Cortex of kidney (tissue), 1 donor: ENCODE measurements around the gene THBS3.
"Not testable (repeated sequence)": the region's sequence is repeated elsewhere in the genome, so short reads cannot be mapped to it uniquely, and the experiment has no call there.

Source experiments
- DNase-seq: peaks from one replicate; lab custom pipeline; 2025; lab: John Stamatoyannopoulos, UW

Gene THBS3

DNA sequence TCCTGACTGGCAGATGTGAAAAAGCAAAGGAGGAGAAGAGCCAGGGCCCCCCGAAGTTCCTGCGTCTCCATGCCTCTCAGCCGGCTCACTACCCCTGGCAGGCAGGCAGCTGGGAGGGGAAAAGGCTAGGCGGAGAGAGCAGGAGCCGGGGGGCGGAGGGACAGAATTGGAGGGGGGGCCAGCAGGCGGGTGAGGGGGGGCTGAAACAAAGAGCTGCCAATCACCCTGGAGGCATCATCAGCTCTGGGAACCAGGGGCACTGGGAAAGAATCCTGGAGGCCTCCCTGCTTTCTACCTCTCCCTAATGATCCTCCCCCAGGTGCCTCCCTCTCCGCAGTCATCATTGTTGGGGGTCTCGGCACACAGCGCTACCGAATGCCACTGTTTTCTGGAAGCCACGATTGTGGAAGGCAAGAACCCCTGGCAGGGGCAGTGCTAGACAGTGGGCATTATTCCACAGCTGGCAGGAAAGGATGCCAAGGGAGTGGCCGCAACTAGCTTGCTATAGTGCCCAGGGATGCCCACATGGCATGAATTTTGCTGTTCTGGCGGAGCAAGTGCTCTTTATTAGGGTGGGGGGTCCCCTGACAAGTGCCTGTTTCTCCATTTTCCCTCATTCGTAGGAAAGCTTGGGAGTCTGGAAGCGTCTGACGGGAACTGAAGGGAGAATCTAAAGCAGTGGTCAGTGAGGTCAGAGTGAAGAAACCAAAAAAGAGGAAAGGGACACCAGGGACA, at the start of gene THBS3:
Gene THBS3 (minus strand): TSS at position 92 of the 735 bp plus-strand sequence. CDS start 21 bp downstream, at position 71.
- DNase-seq, result no peak

DNA sequence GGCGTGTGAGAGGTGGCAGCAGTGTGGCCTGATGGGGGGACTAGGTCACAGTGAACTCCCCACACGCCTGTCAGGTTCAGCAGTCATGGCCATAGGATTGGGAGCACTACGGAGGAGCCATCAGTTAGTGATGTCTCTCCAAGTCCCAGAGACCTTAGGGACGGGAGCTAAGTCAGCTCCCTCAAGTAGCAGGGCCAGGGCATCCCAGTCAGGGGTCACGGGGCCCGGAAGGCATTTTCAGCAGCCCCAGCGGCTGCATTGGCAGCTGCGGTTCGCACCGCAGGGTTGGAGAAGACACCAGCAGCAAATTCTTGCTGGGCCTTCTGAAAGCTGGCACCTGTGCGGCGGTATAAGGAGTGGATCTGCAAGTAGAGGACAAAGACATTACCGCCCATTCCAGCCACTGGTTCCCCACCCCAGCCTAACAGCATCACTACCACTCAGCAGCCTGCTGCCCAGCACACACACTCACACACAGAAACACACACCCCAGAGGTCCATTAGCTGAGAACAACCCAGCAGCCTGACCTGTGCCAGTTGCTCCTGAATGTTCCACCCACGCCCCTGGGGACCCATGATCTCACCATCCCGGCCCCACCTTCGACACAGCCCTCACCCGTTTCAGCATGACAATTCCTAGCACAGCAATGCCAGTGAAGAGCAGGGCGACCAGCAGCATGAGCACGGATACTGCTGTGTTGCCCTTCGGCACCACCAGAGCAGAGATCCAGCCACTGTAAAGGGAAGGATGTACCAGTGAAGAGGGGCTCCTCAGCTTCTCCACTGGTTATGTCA, 48.6 kb upstream of the THBS3 start:
- DNase-seq, result no peak

DNA sequence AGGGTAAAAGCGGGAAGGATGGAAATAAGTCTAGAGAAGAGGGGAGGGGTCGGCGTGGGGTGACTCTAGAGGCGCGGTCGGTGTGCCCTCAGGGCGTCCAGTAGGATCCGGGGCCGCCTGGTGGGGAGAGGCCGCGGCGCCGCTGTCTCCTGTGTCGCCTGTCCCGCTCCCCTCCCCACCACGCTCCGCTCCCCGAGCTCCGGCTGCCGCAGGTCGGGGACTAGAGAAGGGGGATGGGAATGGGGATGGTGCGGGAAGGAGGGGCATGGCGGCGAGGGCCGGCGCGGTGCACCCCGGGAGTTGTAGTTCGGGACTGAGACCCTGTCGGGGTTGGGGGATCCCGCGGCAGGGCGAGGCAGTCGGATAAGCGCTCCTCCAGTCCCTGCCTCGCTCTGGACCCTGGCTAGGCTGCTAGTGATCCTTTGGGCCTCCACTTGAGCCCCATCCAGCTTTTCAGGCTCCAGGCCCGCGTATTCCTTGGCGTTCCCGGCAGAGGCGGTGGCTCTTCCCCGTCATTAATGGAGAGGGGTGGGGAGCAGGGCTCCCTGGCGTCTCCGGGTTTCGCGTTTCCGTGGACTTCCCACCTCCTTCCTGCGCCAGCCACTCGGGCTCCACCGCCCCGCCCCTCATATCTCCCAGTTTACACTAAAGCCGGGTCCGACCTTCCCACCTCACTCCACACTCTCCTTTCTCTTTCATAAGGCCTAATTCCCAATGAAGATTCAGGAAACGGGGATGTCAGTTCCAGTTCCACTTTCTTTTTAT, 47.7 kb upstream of the THBS3 start, which contains the start of gene ENTREP3:
Gene ENTREP3 (minus strand): TSS at position 241 of the 765 bp plus-strand sequence. CDS start 606 bp downstream, outside the sequence.
- no peak for DNase-seq

DNA sequence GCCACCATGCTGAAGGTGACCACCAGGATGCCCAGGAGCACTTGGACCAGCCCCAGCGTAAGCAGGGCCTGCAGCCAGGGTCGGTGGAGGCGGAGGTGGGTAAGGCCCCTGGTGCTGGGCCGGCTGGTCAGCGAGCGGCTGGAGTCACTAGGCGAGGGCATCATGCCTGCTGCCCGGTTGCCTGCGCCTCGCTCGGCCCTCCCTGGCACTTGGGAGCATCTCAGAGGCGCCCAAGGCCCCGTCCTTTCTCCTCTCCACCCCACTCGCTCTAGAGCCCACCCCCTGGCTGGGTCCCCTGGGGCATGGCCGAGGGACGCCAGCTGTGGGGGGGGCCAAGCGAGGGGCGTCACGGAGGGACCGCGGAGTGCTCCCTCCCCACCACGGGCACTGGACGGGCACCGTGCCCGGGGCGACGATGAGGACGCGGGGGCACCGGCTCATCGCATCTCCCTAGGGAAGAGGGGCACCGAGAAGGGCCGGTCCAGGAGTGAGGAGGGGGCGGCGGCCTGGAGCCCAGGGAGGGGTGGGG, 47.1 kb upstream of the THBS3 start:
- DNase-seq, result no peak

DNA sequence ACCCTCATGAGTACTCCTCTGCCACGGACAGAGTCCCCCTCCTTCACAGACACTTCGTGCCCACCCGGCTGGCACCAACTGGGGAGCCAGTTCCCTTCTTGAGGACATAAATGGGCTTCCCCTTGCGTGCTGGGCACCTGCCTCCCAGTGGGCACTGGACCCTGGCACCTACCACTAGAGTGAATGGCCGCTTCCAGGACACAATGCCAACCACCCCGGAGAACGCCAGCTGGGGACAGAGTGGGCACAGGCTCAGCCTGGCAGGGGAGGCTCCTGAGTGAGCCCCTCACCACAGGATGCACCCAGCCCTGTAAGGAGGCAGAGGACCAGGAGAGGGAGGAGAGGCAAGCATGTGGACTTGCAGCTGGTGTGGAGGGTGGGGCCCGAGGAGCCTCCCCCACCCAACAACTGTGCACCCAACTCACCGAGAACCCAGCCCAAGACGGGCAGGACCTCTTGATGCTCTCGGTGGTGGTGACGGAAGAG, 46.6 kb upstream of the THBS3 start:
- no peak for DNase-seq

DNA sequence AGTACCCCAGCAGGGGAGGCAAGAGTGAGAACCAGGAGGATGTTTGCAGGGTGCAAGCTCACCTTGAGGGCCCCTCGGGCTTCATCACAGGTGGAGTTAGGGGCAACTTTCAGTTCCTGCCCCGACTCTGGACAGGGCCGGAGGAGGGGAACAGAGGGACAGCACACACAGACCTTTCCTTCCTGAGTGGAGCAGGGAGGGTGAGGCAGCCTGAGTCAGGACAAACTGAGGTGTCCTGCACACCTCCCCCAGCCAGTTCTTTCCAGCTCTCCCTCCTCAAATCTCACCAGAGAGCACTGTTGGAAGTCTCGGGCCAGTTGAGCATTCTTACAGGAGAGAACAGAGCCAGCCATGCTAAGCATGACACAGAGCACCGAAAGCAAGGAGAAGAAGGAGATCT, 46.1 kb upstream of the THBS3 start:
- DNase-seq, result no peak

DNA sequence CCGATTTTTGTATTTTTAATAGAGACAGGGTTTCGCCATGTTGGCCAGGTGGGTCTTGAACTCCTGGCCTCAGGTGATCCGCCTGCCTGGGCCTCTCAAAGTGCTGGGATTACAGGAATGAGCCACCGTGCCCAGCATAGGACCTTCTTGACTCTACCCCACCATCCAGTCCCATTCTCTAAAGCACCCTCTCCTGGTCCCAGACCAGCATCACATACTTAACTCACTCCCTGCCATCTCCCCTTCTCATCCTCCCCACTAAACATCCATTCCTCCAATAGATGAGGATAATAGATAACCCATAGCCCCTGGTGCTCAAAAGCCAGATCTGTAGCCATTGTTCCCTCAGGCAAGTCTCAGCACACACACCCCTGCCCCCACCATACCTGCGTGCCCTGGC, 45.5 kb upstream of the THBS3 start:
- no peak for DNase-seq

DNA sequence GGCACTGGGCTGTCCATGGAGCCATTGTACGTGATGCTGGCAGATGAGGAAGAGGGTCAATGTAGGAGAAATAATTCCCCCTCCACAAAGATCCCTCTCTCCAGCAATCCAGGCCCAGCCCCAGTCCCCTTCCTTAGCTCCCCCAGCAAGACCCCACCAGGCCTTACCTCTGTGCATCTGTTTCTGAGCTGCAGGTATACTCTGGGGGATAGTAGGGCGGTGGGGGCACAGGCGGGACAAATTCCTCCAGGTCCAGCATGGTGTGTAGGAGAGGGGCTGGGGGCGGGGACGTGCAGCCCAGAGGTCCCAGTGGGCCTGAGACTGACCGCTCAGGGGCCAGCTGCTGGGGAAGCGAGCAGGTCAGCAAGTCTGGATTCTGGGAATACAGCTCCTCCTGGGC, 43.9 kb upstream of the THBS3 start:
- DNase-seq, result no peak

DNA sequence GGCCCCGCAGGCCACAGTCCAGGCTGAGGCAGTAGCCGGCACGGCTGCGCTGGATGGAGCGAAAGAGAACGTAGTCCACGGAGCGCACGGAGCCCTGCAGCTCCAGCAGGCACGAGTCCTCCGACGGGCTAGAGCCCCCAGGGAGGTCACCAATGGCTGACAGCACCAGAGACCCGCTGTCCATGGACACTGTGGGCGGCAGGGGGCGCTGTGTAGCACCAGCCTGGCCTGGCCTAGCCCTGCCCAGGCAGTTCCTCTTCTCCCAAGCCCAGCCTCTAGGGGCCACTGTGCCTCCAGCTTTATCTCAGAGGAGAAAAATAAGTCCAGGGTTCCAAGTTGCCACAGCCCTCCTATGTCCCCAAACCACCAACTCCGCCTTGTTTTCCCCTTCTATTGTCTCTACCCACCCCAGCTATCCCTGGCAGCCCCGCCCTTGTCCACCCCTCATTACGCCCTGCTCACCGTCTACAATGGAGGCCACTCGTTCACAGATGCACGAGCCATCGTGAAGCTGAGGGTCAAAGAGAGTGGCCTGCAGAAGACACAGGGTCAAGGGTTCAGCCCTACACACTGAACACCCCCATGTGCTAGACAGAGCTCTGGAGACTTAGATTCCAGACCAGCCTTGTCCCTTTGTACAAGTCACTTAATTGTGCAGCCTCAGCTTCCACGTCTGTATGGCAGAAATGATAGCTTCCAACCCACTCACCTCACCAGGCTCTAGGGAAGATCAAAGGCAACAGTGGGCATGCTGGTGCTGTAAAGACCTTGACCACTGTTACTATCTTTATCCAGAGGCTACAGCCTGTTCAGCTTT, 43.1 kb upstream of the THBS3 start:
- DNase-seq, result no peak

DNA sequence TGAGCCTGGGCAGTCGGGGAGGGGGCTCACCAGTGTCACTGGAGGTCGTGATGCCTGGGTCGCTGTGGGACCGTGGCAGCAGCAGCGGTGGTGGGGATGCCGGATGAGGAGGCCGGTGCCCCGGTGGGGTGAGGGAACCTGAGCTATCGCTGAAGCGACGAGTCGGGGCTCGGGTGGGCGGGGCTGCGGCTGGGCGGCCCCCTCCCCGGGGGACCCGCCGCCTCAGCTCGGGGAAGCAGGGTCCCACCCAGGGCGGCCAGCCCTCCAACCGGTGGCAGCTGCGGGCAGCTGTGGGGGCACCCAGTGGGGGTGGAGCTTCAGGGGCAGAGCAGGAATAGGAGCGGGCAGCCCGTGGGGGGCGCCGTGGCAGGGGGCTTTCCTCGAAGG, 42.5 kb upstream of the THBS3 start:
- DNase-seq, result no peak

DNA sequence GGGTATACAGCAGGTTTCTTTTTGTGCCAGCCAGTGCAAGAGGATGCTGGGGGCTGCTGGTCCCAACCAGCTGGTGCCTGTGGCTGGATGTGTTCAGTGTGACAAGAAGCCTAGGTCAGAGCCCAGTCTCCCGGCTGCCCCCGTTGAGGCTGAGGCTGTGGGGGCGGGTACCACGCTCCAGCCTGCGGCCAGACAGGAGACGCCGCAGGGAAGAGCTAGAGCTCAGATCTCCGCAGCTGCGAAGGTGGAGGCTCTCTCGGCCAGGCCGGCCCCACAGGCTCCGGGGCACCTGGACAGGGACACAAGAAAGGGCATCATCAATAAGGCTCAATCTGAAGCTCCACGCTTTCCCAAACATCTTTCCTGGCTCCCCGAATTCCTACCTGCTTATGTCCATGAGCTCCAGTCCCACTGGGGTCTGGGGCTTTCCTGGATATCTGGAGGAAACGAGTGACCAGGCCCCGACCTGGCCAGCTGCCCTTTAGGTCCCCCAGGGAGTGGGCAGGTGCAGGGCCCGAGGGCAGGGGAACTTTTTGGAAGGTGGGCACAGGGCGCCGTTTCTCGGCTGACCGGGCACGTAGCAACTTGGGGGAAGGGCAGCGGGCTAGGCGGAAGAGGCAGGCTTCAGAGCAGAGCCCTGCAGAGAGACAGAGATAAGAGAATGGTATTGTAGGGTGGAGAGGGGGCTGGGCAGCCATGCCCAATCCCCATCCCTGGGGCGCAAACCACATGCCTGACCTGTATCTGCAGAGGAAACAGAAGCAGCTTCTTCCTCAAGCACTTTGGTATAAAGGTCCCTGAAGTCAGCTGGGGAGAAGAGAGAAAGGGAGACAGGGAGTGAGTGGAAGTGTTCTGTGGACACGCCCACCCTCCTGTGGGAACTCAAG, 40.2 kb upstream of the THBS3 start:
- no peak for DNase-seq

DNA sequence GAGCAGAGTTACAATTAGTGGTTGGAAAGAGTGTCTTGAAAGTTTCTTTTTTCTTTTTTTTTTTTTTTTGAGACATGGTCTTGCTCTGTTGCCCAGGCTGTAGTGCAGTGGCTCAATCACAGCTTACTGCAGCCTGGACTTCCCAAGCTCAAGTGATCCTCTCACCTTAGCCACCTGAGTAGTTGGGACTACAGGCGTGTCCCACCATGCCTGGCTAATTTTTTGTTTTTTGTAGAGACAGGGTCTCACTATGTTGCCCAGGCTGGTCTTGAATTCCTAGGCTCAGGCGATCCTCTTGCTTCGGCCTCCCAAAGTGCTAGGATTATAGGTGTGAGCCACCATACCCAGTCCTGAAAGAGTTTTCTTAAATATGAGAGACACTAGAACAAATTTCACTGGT, 39.1 kb upstream of the THBS3 start:
- DNase-seq, result not testable (repeated sequence)

DNA sequence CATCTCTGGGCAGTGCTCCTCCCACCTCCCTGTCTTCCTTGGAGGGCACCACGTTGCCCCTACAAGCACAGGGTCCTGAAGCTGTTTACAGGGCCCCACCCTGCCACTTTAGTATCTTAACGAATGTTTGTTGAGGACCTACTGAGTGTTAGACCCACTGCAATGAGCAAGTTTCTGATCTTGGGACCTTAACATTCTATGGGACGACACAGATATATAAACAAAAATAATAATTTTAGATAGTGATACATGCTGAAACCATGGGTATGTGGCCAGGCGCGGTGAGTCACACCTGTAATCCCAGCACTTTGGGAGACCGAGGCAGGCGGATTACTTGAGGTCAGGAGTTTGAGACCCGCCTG, 37.4 kb upstream of the THBS3 start:
- DNase-seq, result no peak

DNA sequence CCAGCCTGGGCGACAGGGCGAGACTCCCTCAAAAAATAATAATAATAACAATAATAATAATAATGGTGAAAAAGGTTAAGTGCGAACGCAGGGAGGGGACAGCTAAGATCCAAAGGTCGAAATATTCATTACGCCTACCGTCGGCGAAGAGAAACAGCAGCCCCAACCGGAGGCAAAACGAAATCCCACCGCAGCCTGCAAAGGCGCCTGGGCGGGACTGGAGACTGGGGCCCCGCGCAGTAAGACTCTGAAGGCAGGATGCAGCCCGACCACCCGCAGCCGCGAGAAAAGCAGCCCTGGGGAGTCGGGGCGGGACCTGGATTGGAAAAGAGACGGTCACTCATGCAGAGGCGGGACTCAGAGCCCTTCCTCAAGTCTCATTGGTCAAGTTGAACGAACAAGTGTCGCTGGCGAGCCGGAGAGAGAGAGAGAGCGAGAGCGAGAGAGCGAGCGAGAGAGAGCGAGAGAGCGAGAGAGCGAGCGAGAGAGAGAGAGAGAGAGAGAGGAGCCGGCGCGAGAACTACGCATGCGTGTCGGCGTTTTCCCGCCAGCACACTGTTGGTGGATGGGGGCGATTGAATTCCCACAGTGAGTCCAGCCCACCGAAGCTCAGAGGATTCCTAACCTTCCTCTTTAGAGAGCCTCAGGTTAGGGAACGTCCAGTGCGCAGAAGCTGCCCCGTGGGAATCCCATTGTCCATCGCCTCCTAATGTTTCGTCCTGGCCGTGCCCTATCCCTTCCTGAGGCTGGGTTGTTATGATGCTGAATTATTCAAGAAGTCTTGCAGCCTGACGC, 36.9 kb upstream of the THBS3 start:
- DNase-seq, result no peak

DNA sequence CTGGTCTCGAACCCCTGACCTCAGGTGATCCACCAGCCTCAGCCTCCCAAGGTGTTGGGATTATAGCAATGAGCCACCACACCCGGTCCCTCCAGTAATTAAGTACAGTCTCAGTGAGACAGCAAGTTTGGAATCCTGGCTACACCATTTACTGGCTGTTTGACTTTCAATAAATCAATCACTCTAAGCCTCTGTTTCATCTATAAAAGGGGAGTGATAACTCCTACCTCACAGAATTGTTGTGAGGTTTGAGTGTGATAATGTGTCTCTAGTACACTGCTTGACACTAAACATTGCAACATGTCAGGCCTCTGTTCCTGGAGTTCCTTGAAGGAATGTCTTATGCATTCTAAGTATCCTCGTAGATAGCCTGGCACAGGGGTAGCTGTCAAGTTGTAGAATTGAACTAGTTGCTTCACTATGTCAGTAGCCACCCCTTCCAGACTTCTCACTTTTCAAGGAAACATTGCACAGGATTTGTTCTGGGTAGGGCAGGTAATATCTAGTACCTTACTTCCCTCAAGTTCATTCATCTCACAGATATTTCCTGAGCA, 35.2 kb upstream of the THBS3 start:
- DNase-seq, result no peak

DNA sequence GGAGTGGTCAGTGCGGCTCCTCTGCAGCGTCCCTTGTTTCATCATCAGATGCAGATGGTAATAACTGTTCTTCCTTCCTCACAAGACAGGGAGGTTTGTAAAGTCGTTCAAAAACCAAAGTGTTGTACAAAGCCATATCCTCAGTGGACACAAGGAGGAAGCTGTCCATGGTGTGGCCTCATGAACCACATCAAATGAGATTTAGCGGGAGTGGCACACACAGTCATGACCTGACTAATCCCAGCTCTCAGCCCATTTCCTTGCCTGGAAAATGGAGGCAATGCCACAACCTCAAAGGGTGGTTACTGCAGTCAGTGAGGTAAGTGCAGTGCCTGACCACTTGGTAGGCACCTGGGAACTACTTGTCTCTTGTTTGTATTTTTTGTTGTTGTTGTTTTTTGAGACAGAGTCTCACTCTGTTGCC, 34.2 kb upstream of the THBS3 start:
- no peak for DNase-seq

DNA sequence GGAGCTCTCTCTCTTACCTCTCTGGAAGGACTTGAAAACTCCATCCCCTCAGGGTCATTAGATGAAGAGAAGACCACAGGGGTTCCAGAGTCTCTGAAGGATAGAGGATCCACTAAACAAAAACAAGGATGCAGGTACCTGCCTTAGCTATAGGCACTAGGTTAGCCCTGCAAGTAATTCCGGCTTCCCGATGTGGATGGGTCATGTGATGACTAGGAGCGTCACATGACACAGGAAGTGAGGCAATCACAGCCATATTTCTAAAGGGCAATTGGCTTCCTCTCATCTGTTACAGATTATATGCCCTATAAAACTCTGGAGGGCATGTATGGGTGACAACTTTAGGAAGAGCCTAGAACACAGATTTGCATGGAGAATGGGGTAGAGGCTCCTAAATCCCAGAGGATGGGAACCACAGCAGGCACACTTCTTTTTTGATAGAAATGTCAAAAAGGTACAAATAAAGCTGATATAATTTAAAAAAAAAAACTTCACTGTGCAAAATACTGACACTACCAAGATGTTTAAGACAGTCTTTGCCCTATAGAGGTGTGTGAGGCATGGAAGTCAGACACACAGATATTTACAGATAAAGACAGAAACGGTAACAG, 33.5 kb upstream of the THBS3 start:
- no peak for DNase-seq

DNA sequence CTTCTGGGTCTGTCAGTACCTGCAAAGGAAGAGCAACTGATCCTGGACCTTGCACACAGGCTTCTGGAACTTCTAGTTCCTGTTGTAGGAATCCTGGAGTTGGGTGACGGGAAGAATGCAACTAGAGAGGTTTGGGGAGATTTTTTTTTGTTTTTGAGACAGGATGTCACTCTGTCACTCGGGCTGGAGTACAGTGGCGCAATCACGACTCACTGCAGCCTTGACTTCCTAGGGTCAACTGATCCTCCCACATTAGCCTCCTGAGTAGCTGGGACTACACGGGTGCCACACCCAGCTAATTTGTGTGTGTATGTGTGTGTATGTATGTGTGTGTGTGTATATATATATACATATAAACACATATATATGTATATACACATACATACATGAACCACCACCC, 28.8 kb upstream of the THBS3 start:
- DNase-seq, result no peak

DNA sequence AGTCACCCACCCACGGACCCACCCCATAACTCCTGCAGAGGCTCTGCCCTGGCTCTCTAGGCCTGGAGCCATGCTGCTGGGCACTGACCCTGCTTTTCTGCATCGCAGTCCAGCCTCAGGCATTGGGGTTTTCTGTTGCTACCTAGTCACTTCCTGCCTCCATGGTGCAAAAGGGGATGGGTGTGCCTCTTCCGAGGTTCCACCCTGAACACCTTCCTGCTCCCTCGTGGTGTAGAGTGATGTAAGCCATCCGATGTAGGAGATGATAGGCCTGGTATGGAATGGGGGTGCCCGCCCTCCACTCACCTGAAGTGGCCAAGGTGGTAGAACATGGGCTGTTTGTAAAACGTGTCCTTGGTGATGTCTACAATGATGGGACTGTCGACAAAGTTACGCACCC, 27.7 kb upstream of the THBS3 start:
- DNase-seq, result not testable (repeated sequence)
